ENCODE data around the gene CCDC12. TPM values are rescaled to one million over a fixed set of nuclear protein-coding genes. Genes with fewer than 3 reads are reported as not detected.

Gene CCDC12
- total RNA-seq, 2 donors from 2014 or later: 49.3 to 55.2 TPM

- peak overlapping the region; percentile 75 to 89 for H3K27ac Mint-ChIP-seq
- H3K9me3 Mint-ChIP-seq: no peaks in the 10 kb centered on the region
- DNase-seq (ENCODE audit: low spot score in 2 of 2) (no peak), ATAC-seq (no peak)
- peaks cover 0 to 15% of the 10 kb centered on the region in 2 donors for H3K36me3 Mint-ChIP-seq
Measured at GRCh38 chr3:46930166-46930944, 46.2 kb downstream of the CCDC12 start.

- Mint-ChIP-seq H3K27ac (peak overlapping the region in 1 of 2 donors; percentile 3), H3K36me3 (peaks cover 0 to 15% of the 10 kb centered on the region in 2 donors), H3K9me3 (no peaks in the 10 kb centered on the region)
- no peak for DNase-seq (ENCODE audit: low spot score in 2 of 2)
- ATAC-seq: no peak
Measured at GRCh38 chr3:46929324-46929723, 47.2 kb downstream of the CCDC12 start.

- Mint-ChIP-seq H3K9me3 (no peaks in the 10 kb centered on the region), H3K27ac (peak overlapping the region; percentile 3 to 50), H3K36me3 (peaks cover 0 to 18% of the 10 kb centered on the region in 2 donors)
- DNase-seq (ENCODE audit: low spot score in 2 of 2): no peak
- no peak for ATAC-seq
Measured at GRCh38 chr3:46928282-46928681, 48.3 kb downstream of the CCDC12 start.

- Mint-ChIP-seq H3K27ac (peak overlapping the region; percentile 74 to 88), H3K36me3 (peaks cover 0 to 20% of the 10 kb centered on the region in 2 donors), H3K9me3 (no peaks in the 10 kb centered on the region)
- ATAC-seq (no peak), DNase-seq (ENCODE audit: low spot score in 2 of 2) (no peak)
Measured at GRCh38 chr3:46927718-46928073, 48.8 kb downstream of the CCDC12 start.

GRCh38 chr3:46926871-46927717 lies 49.5 kb downstream of the CCDC12 start:
- H3K27ac Mint-ChIP-seq: peak overlapping the region; percentile 74 to 88
- ATAC-seq: peak; percentile 34 to 52
- no peaks in the 10 kb centered on the region for H3K9me3 Mint-ChIP-seq
- peaks cover 0 to 20% of the 10 kb centered on the region in 2 donors for H3K36me3 Mint-ChIP-seq
- DNase-seq (ENCODE audit: low spot score in 2 of 2): no peak

GRCh38 chr3:46926447-46926846 lies 50.1 kb downstream of the CCDC12 start:
- ATAC-seq (no peak), DNase-seq (ENCODE audit: low spot score in 2 of 2) (no peak)
- H3K36me3 Mint-ChIP-seq: peaks cover 0 to 20% of the 10 kb centered on the region in 2 donors
- H3K27ac Mint-ChIP-seq: peak overlapping the region; percentile 74 to 79
- no peaks in the 10 kb centered on the region for H3K9me3 Mint-ChIP-seq

- H3K9me3 Mint-ChIP-seq: no peaks in the 10 kb centered on the region
- DNase-seq (ENCODE audit: low spot score in 2 of 2) (no peak), ATAC-seq (no peak)
- peaks cover 0 to 20% of the 10 kb centered on the region in 2 donors for H3K36me3 Mint-ChIP-seq
- H3K27ac Mint-ChIP-seq: peak overlapping the region; percentile 74 to 79
Measured at GRCh38 chr3:46926039-46926438, 50.5 kb downstream of the CCDC12 start.

GRCh38 chr3:46925585-46925934 lies 51.0 kb downstream of the CCDC12 start:
- DNase-seq (ENCODE audit: low spot score in 2 of 2): no peak
- H3K9me3 Mint-ChIP-seq: no peaks in the 10 kb centered on the region
- H3K36me3 Mint-ChIP-seq: peaks cover 2 to 22% of the 10 kb centered on the region in 2 donors
- H3K27ac Mint-ChIP-seq: peak overlapping the region; percentile 74 to 79
- no peak for ATAC-seq

- Mint-ChIP-seq H3K36me3 (peaks cover 8 to 27% of the 10 kb centered on the region in 2 donors), H3K9me3 (no peaks in the 10 kb centered on the region), H3K27ac (no peak overlapping the region)
- DNase-seq (ENCODE audit: low spot score in 2 of 2) (no peak), ATAC-seq (no peak)
Measured at GRCh38 chr3:46924921-46925584, 51.5 kb downstream of the CCDC12 start.

- ATAC-seq: peak; percentile 49 to 54
- no peaks in the 10 kb centered on the region for H3K9me3 Mint-ChIP-seq
- peak in 1 of 2 donors; percentile 51 for DNase-seq (ENCODE audit: low spot score in 2 of 2)
- peak overlapping the region in 1 of 2 donors; percentile 77 for H3K27ac Mint-ChIP-seq
- H3K36me3 Mint-ChIP-seq: peaks cover 21 to 28% of the 10 kb centered on the region in 2 donors
Measured at GRCh38 chr3:46923559-46924350, 52.8 kb downstream of the CCDC12 start.

GRCh38 chr3:46922871-46923558 lies 53.5 kb downstream of the CCDC12 start:
- Mint-ChIP-seq H3K9me3 (no peaks in the 10 kb centered on the region), H3K27ac (peak overlapping the region in 1 of 2 donors; percentile 74), H3K36me3 (peaks cover 25 to 30% of the 10 kb centered on the region in 2 donors)
- ATAC-seq (no peak), DNase-seq (ENCODE audit: low spot score in 2 of 2) (no peak)

- H3K27ac Mint-ChIP-seq: peak overlapping the region; percentile 36 to 46
- peaks cover 28 to 36% of the 10 kb centered on the region in 2 donors for H3K36me3 Mint-ChIP-seq
- DNase-seq (ENCODE audit: low spot score in 2 of 2) (no peak), ATAC-seq (no peak)
- H3K9me3 Mint-ChIP-seq: no peaks in the 10 kb centered on the region
Measured at GRCh38 chr3:46922426-46922825, 54.1 kb downstream of the CCDC12 start.

GRCh38 chr3:46921871-46922271 lies 54.7 kb downstream of the CCDC12 start:
- DNase-seq (ENCODE audit: low spot score in 2 of 2): no peak
- H3K27ac Mint-ChIP-seq: peak overlapping the region in 1 of 2 donors; percentile 46
- no peak for ATAC-seq
- no peaks in the 10 kb centered on the region for H3K9me3 Mint-ChIP-seq
- peaks cover 28 to 41% of the 10 kb centered on the region in 2 donors for H3K36me3 Mint-ChIP-seq

- Mint-ChIP-seq H3K9me3 (no peaks in the 10 kb centered on the region), H3K36me3 (peaks cover 28 to 42% of the 10 kb centered on the region in 2 donors), H3K27ac (no peak overlapping the region)
- DNase-seq (ENCODE audit: low spot score in 2 of 2) (no peak), ATAC-seq (no peak)
Measured at GRCh38 chr3:46921041-46921440, 55.5 kb downstream of the CCDC12 start.

GRCh38 chr3:46918634-46919033 lies 57.9 kb downstream of the CCDC12 start:
- no peak overlapping the region for H3K27ac Mint-ChIP-seq
- ATAC-seq (no peak), DNase-seq (ENCODE audit: low spot score in 2 of 2) (no peak)
- H3K36me3 Mint-ChIP-seq: peaks cover 28 to 42% of the 10 kb centered on the region in 2 donors
- no peaks in the 10 kb centered on the region for H3K9me3 Mint-ChIP-seq

GRCh38 chr3:46918202-46918601 lies 58.3 kb downstream of the CCDC12 start:
- DNase-seq (ENCODE audit: low spot score in 2 of 2) (no peak), ATAC-seq (no peak)
- Mint-ChIP-seq H3K27ac (no peak overlapping the region), H3K9me3 (no peaks in the 10 kb centered on the region), H3K36me3 (peaks cover 28 to 38% of the 10 kb centered on the region in 2 donors)

Data from activated naive CD4-positive, alpha-beta T cell treated with anti-CD3 and anti-CD28 coated beads, Interleukin-2, amount 50 U/mL, for 72 hours (primary cell).